ENCODE data around the gene PRND.
A peak's percentile ranks its signal among the peaks of the same experiment; 100 is the strongest.

Gene PRND

DNA sequence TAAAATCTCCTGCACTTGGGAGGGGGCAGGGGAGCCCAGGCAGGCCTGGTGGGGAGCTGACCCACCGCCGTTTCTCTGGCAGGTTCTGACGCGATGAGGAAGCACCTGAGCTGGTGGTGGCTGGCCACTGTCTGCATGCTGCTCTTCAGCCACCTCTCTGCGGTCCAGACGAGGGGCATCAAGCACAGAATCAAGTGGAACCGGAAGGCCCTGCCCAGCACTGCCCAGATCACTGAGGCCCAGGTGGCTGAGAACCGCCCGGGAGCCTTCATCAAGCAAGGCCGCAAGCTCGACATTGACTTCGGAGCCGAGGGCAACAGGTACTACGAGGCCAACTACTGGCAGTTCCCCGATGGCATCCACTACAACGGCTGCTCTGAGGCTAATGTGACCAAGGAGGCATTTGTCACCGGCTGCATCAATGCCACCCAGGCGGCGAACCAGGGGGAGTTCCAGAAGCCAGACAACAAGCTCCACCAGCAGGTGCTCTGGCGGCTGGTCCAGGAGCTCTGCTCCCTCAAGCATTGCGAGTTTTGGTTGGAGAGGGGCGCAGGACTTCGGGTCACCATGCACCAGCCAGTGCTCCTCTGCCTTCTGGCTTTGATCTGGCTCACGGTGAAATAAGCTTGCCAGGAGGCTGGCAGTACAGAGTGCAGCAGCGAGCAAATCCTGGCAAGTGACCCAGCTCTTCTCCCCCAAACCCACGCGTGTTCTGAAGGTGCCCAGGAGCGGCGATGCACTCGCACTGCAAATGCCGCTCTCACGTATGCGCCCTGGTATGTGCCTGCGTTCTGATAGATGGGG is 3.0 kb downstream of the PRND start:
- Histone ChIP-seq H3K4me3 (ENCODE audit: severe bottlenecking) (no peak overlapping the region), H3K27ac (ENCODE audit: poor library complexity, severe bottlenecking) (no peak overlapping the region), H3K36me3 (ENCODE audit: low read depth) (no peaks in the 10 kb centered on the region), H3K27me3 (ENCODE audit: insufficient read depth, poor library complexity, severe bottlenecking) (no peaks in the 10 kb centered on the region), H3K4me1 (ENCODE audit: insufficient read depth, poor library complexity, severe bottlenecking) (peaks cover 18% of the 10 kb centered on the region), H3K9me3 (ENCODE audit: severe bottlenecking) (no peaks in the 10 kb centered on the region)
- DNase-seq (ENCODE audit: low spot score) (no peak), ATAC-seq (ENCODE audit: low read depth) (no peak)
- TF ChIP-seq CTCF (IDR thresholded peaks at IDR 0.05; ENCODE audit: poor library complexity, severe bottlenecking) = no peak

- no peak for ATAC-seq (ENCODE audit: low read depth)
- no peaks in the 10 kb centered on the region for H3K9me3 ChIP-seq (ENCODE audit: severe bottlenecking)
Measured at GRCh38 chr20:4725263-4725550, 3.5 kb downstream of the PRND start.

GRCh38 chr20:4726710-4727397 is 5.1 kb downstream of the PRND start:
- DNase-seq (ENCODE audit: low spot score) (no peak), ATAC-seq (ENCODE audit: low read depth) (peak; percentile 32; the same call in 1 of the 3 replicates)
- Histone ChIP-seq H3K4me3 (ENCODE audit: severe bottlenecking) (no peak overlapping the region), H3K36me3 (ENCODE audit: low read depth) (no peaks in the 10 kb centered on the region), H3K4me1 (ENCODE audit: insufficient read depth, poor library complexity, severe bottlenecking) (peaks cover 18% of the 10 kb centered on the region), H3K27ac (ENCODE audit: poor library complexity, severe bottlenecking) (no peak overlapping the region), H3K27me3 (ENCODE audit: insufficient read depth, poor library complexity, severe bottlenecking) (no peaks in the 10 kb centered on the region), H3K9me3 (ENCODE audit: severe bottlenecking) (no peaks in the 10 kb centered on the region)
- no peak for TF ChIP-seq CTCF (IDR thresholded peaks at IDR 0.05; ENCODE audit: poor library complexity, severe bottlenecking)

More at GRCh38 chr20:4725263-4725550, 3.5 kb downstream of the PRND start:
- no peaks in the 10 kb centered on the region for H3K36me3 ChIP-seq (ENCODE audit: low read depth)
- no peak for DNase-seq (ENCODE audit: low spot score)
- no peak for TF ChIP-seq CTCF (IDR thresholded peaks at IDR 0.05; ENCODE audit: poor library complexity, severe bottlenecking)
- no peak overlapping the region for H3K27ac ChIP-seq (ENCODE audit: poor library complexity, severe bottlenecking)
- peaks cover 18% of the 10 kb centered on the region for H3K4me1 ChIP-seq (ENCODE audit: insufficient read depth, poor library complexity, severe bottlenecking)
- H3K27me3 ChIP-seq (ENCODE audit: insufficient read depth, poor library complexity, severe bottlenecking) = no peaks in the 10 kb centered on the region
- no peak overlapping the region for H3K4me3 ChIP-seq (ENCODE audit: severe bottlenecking)

DNA sequence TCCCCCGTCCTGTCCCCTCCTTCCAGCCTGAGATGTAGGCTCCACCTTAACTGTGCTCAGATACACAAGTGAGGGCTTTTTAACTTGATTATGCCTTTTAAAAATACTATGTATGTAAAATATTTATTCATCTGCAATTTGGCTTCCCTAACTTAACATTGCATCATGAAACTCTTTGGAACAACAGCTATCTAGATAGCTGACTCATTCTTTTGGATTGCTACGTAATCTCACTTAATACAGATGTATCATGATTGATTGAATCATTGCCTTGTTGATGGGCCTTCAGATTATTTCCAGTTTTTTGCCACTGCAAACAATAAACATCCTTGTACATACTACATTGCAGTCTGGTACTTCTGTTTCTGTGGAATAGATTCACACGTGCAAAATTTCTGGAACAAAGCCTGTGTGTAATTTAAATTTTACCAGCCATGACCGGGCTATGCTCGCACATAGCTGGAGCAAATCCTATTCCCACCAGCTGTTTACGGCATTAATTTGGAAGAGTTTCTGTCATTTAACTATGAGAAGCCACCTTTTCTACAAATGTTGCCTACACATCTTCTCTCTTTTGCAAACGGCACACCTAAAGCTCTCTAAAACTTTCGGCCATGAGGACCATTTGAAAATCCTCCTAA is 6.5 kb downstream of the PRND start:
- no peaks in the 10 kb centered on the region for H3K9me3 ChIP-seq (ENCODE audit: severe bottlenecking)
- TF ChIP-seq CTCF (IDR thresholded peaks at IDR 0.05; ENCODE audit: poor library complexity, severe bottlenecking) = no peak
- no peaks in the 10 kb centered on the region for H3K36me3 ChIP-seq (ENCODE audit: low read depth)
- H3K27me3 ChIP-seq (ENCODE audit: insufficient read depth, poor library complexity, severe bottlenecking) = no peaks in the 10 kb centered on the region
- H3K4me1 ChIP-seq (ENCODE audit: insufficient read depth, poor library complexity, severe bottlenecking) = peaks cover 18% of the 10 kb centered on the region
- H3K4me3 ChIP-seq (ENCODE audit: severe bottlenecking) = no peak overlapping the region
- DNase-seq (ENCODE audit: low spot score) = no peak
- H3K27ac ChIP-seq (ENCODE audit: poor library complexity, severe bottlenecking) = peak overlapping the region; percentile 10
- ATAC-seq (ENCODE audit: low read depth) = peak; percentile 69
